NCI-H1048 (cell line): ENCODE results near the gene ZNF783.
"Not testable (repeated sequence)": the region's sequence is repeated elsewhere in the genome, so short reads cannot be mapped to it uniquely, and the experiment has no call there.

ENCODE experiments used
- DNase-seq: peaks from one replicate; lab custom pipeline; 2025; lab: John Stamatoyannopoulos, UW

Gene ZNF783

GRCh38 chr7:149240637-149241036 lies 21.4 kb upstream of the ZNF783 start:
- no peak for DNase-seq

- no peak for DNase-seq
These were observed 20.3 kb upstream of the ZNF783 start for GRCh38 chr7:149241696-149242095.

- no peak for DNase-seq
These were observed 16.8 kb upstream of the ZNF783 start for GRCh38 chr7:149245244-149245643.

DNA sequence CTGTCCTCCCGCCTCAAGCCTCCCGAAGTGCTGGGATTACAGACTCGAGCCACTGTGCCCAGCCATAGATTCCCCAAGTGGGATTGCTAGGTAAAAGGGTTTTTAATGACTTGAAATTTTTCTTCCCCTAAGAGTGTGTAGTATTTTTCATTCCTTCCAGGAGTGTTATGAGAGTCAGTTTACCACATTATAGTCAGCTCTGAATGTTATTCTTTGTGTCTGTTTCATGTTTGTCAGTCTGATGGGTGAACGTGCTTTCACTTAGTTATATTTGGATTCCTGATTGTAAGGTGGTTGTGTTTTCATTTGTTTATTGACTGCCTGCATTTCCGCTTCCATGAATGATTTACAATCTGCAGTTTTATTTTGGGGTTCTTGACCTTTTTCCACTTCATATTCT lies 16.3 kb upstream of the ZNF783 start:
- no peak for DNase-seq

GRCh38 chr7:149248777-149249176 lies 13.2 kb upstream of the ZNF783 start:
- no peak for DNase-seq

- DNase-seq = not testable (repeated sequence)
These were observed 11.8 kb upstream of the ZNF783 start for GRCh38 chr7:149250151-149250550.

GRCh38 chr7:149251518-149251917 lies 10.5 kb upstream of the ZNF783 start:
- DNase-seq = not testable (repeated sequence)

- DNase-seq = no peak
These were observed 9.6 kb upstream of the ZNF783 start for GRCh38 chr7:149252378-149252777.

DNA sequence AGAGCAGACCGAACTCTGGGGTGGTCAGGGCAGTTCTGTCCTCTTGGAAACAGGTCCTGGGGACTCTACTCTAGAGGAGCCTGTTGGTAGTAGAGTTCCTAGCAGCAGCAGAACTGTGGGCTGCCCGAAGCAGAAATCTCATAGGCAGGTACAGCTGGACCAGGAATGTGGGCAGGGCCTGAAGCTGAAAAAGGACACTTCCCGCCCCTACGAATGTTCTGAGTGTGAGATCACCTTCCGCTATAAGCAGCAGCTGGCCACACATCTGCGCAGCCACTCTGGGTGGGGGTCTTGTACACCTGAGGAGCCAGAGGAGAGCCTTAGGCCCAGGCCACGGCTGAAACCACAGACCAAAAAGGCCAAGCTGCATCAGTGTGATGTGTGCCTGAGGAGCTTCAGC lies 8.3 kb upstream of the ZNF783 start:
- no peak for DNase-seq

GRCh38 chr7:149254181-149254858 lies 7.7 kb upstream of the ZNF783 start:
- no peak for DNase-seq

DNA sequence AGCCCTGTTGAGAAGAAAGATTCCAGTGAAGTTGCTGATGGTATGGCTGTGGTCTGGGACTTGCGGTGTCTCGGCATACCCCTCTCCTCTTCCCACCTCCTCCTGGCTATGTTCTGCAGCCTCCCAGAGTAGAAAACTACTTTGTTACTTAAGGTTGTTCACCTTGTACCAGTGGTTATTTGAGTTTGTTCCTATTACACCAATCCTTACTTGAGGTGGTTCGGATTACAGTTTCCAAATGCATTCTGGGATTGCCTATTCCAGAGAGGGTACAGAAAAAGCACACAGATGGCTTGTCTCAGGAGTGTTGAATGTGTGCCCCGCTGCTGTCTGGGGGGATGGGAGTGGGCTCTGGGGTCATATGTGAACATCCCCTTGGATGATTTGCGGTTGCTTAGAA lies 6.8 kb upstream of the ZNF783 start:
- DNase-seq = no peak

GRCh38 chr7:149256568-149256967 lies 5.4 kb upstream of the ZNF783 start:
- no peak for DNase-seq

- DNase-seq = no peak
These were observed 4.8 kb upstream of the ZNF783 start for GRCh38 chr7:149257146-149257545.

DNA sequence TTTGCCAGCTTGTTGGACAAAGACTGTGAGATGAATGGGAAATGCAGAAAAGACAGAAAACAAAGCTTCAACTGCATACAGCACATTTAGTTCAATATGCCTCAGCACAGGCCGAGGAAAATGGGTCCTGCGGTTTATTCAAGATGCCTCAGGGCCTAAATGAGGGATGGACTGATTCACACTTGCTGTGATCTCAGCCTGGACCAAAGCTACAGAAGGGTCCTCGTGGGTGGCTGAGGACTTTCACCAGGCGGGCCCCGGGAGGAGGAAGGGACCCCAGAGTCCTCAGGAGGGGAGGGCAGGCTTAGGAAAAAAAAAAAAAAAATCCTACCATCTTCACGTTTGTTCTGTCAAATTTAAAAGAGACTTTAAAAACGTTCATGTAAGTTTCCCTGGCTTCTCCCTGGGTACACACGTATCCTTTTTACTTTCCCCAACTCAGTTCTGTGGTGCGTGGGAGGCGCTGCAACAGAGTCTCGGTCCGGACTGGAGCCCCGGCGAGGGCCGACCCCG lies 624 bp upstream of the ZNF783 start:
- DNase-seq = no peak

GRCh38 chr7:149266451-149266850 lies 4.5 kb downstream of the ZNF783 start:
- DNase-seq = no peak

GRCh38 chr7:149267733-149268132 lies 5.7 kb downstream of the ZNF783 start:
- no peak for DNase-seq

- not testable (repeated sequence) for DNase-seq
These were observed 12.4 kb downstream of the ZNF783 start for GRCh38 chr7:149274424-149274823.

GRCh38 chr7:149277871-149278270 lies 15.9 kb downstream of the ZNF783 start:
- no peak for DNase-seq

GRCh38 chr7:149278396-149278795 lies 16.4 kb downstream of the ZNF783 start:
- DNase-seq = no peak

GRCh38 chr7:149279111-149279743 lies 17.2 kb downstream of the ZNF783 start:
- DNase-seq = no peak

DNA sequence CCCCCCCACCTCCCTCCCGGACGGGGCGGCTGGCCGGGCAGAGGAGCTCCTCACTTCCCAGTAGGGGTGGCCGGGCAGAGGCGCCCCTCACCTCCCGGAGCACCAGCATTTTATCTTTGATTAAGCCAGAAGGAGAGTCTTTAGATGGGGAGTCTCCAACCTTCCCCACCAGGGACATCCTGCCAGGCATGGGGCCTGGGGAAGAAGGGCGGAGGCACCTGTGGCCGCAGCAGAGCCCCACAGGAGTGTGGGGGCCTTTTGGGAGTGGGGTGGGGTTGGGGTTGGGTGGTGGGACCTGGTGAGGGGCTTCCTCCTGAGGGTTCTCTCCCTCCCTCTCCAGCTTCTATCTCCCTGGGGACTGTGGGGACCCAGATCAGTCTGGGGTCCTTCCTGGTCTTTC lies 18.2 kb downstream of the ZNF783 start:
- no peak for DNase-seq

- DNase-seq = no peak
These were observed 18.9 kb downstream of the ZNF783 start for GRCh38 chr7:149280661-149281507.
